Right renal pelvis (tissue), 4 donors: ENCODE data around the gene SORBS2. TPM values are rescaled to one million over a fixed set of nuclear protein-coding genes. Genes with fewer than 3 reads are reported as not detected.
"Not testable (repeated sequence)": the region's sequence is repeated elsewhere in the genome, so short reads cannot be mapped to it uniquely, and the experiment has no call there.

Experiments used
- DNase-seq, 4 donors: peaks; one replicate each; pipeline ENCODE4 v3.0.0-alpha.2; 2013; ENCODE audit warnings: low read depth in 4 of 4, low spot score in 3 of 4, missing footprints in 1 of 4
- polyA plus RNA-seq, 4 donors: library from polyadenylated mRNA; unstranded; fragments of 120-200 nt; gene quantifications; one replicate each; pipeline ENCODE4 v1.2.1, GENCODE V29; 2013; ENCODE audit not compliant: insufficient read length in 4 of 4

SORBS2 gene
- polyA plus RNA-seq, result 10 to 100 TPM; 68.7 to 80.9 (median 71.8) TPM

GRCh38 chr4:185811509-185812364, at the start of gene SORBS2:
TSS of gene SORBS2 (minus strand) at chr4:185812194. CDS start at chr4:185690571, 121,623 bp downstream.
- DNase-seq, result peak in 3 of 4 donors; percentile 49 to 65 (median 62)

GRCh38 chr4:185859111-185859510, 47.1 kb upstream of the SORBS2 start:
- no peak for DNase-seq

GRCh38 chr4:185857561-185857960, 45.6 kb upstream of the SORBS2 start:
- DNase-seq, result not testable (repeated sequence)

- no peak for DNase-seq
Measured at GRCh38 chr4:185853841-185854240, 41.8 kb upstream of the SORBS2 start.

- no peak for DNase-seq
Measured at GRCh38 chr4:185852961-185853360, 41.0 kb upstream of the SORBS2 start.

DNA sequence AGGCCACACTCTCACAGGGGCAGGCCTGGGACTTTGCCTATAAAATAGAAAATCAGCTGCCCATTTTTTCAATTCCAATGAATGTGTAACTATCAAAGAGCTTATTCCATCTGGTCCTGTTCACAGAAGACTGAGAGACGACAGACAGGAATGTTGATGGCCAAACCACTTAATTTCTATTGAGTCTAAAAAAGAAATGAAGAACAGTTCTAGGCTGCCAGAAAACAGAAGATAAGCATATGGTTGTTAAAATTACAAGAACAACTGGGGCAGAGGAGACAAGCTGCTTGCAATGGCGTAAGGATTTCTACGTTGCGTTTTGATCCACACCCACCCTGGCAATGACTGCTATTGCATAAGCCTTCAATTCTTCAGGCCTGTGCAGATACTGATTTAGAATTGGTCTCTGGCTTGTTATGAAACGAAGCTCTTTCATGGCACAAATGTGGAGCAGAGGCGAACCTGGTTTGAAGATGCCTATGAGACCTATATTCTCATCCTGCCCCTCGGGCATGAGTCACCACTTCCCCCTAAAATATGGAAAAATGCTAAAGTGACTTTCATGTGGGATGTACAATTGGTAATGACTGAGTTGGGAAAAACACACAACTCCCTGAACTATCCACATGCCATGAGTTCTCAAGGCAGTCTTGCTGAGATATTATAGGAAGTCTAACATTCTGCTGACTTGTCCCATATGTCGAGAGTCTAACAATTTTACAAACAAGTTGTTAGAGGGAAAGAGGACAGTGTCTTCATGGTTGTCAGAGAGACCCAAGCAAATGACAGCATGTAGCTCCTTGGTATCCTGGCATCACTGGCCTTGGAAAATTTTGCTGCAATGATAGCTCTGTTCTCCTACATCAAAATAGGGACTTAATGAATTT, 37.9 kb upstream of the SORBS2 start:
- DNase-seq, result no peak

- no peak for DNase-seq
Measured at GRCh38 chr4:185847352-185848097, 35.5 kb upstream of the SORBS2 start.

GRCh38 chr4:185846505-185847150, 34.6 kb upstream of the SORBS2 start:
- DNase-seq, result no peak

DNA sequence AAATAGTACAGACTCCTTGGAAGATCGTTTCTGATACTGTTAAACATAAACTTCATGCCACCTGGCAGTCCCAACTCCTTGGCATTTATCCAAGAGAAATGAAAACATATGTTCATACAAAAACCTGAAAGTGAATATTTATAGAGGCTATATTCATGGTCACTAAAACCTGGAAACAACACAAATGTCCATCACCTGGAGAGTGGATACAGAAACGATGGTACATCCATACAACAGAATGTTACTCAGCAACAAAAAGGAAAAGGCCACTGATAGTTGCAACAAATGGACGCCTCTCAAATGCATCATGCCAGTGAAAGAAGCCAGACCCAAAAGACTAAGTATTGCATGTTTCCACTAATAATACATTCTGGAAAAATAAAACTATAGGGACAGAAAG, 34.0 kb upstream of the SORBS2 start:
- DNase-seq, result no peak

DNA sequence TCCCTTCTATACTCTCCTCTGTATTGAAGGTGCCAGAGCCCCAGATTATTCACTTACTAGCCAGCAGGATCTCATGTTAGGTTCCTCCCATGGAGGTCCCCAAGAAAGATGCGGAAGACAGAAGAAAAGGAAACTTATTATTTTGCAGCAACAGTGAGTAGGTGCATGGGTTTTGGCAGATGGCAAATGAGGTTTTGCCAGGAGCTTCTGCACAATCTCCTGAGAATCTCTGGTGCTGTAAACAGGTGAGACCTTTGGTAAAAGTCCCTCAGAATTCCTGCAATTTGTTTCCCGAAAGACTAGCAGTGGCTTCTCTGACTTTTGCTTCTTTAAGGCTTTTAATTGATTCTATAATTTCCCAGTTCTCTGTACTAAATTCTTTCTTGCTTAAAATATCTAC, 29.5 kb upstream of the SORBS2 start:
- no peak for DNase-seq

GRCh38 chr4:185840953-185841352, 29.0 kb upstream of the SORBS2 start:
- no peak for DNase-seq

- no peak for DNase-seq
Measured at GRCh38 chr4:185840201-185840600, 28.2 kb upstream of the SORBS2 start.

DNA sequence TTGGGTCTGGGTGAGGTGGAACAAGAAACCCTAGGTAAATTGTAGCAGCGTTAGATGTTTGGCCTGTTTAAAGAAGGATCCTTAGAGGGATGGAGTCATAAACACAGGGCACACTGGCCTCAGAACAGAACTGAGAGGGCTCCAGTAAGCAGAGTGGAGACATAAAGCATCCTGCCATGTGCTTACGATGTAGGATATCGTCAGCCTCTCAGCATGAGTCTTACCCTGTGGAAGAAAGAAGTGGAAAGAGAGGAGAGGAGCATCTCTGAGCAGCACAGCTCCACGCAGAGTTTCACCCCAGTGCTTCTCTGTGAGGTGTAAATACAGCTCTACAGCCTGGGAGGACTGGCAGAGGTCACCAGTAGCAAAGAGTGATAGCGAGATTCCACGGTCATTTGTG, 27.8 kb upstream of the SORBS2 start:
- DNase-seq, result no peak

GRCh38 chr4:185839194-185839712, 27.3 kb upstream of the SORBS2 start:
- peak in 2 of 4 donors; percentile 49 to 52 for DNase-seq

- no peak for DNase-seq
Measured at GRCh38 chr4:185838514-185839193, 26.7 kb upstream of the SORBS2 start.

DNA sequence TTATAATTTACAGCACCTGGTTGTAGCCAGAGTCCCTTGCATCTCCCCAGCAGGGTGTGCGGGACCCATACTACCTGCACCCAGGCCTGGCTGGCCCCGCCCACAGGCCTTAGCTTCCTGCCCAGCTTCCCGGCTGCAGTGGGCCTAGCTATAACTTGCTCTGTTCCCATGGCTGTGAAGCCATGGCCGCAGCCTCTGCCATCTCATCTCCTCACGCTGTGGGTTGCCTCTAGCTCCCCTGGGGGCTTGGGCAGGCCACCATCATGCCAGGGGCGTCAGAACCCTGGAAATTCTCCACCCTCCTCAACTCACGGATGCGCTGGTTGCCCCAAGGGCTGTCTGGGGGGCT, 26.1 kb upstream of the SORBS2 start:
- DNase-seq, result no peak

DNA sequence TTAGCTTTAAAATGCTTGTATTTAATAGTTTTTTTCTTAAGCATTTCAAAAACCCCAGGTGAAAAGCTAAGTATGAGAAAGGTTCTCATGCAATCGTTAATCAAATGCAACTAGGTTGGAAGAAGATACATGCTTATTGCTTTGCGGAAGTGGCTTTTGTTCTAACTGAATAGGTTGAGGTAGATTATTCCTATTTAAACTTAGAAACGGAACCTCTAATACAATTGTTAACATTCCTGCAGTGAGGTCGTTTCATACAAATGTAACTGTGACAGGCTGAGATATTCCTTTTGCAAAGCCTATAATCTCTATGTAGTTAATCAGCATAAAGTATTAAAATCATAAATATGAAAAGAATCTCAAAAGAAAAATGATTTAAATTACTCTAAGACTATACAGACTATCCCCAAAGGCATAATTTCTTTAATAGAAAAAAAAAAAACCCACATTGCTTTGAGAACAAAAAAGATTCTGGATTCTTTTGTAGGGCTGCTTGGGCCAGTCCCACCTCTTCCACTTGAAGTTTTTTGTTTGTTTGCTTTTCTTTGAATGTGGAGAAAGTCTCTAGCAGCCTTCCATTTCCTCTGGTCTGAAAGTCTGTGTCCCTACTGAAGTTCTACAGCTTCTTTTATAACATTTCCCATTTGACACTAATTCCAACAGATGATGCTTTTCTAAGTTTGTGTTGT, 25.6 kb upstream of the SORBS2 start:
- no peak for DNase-seq

- DNase-seq, result no peak
Measured at GRCh38 chr4:185836241-185837084, 24.5 kb upstream of the SORBS2 start.
